Activated naive CD4-positive, alpha-beta T cell treated with anti-CD3 and anti-CD28 coated beads, Interleukin-2, amount 50 U/mL, for 72 hours (primary cell): Measurements from ENCODE around the gene HLTF. TPM values are rescaled to one million over a fixed set of nuclear protein-coding genes. Genes with fewer than 3 reads are reported as not detected.
"Not testable (repeated sequence)": the region's sequence is repeated elsewhere in the genome, so short reads cannot be mapped to it uniquely, and the experiment has no call there.

Experiments used
- ATAC-seq, 2 donors: fragments of 150-1000 bp; cut with Tn5 transposase; 2 replicates each; pipeline ENCODE4 v1.10.0; 2021; ENCODE audit warnings: mild to moderate bottlenecking in 2 of 2, moderate library complexity in 2 of 2
- DNase-seq, 2 donors: peaks; one replicate each; pipeline ENCODE4 v3.0.0; 2021 to 2022; ENCODE audit warnings: low spot score in 2 of 2
- H3K27ac Mint-ChIP-seq, 2 donors: one replicate each; pipeline ENCODE4 v1.8.0; 2022; ENCODE audit warnings: mild to moderate bottlenecking in 2 of 2, mixed read lengths in 2 of 2
- H3K36me3 Mint-ChIP-seq, 2 donors: one replicate each; pipeline ENCODE4 v1.8.0; 2022; ENCODE audit warnings: mixed read lengths in 2 of 2
- H3K9me3 Mint-ChIP-seq, 2 donors: one replicate each; pipeline ENCODE4 v1.8.0; 2022; ENCODE audit warnings: mixed read lengths in 2 of 2
- total RNA-seq, 2 donors: library from RNA; stranded (reverse); gene quantifications; one replicate each; pipeline ENCODE4 v1.2.3, GENCODE V29; 2022

Gene HLTF
- total RNA-seq = 10 to 100 TPM; 24.9 to 35.8 TPM

DNA sequence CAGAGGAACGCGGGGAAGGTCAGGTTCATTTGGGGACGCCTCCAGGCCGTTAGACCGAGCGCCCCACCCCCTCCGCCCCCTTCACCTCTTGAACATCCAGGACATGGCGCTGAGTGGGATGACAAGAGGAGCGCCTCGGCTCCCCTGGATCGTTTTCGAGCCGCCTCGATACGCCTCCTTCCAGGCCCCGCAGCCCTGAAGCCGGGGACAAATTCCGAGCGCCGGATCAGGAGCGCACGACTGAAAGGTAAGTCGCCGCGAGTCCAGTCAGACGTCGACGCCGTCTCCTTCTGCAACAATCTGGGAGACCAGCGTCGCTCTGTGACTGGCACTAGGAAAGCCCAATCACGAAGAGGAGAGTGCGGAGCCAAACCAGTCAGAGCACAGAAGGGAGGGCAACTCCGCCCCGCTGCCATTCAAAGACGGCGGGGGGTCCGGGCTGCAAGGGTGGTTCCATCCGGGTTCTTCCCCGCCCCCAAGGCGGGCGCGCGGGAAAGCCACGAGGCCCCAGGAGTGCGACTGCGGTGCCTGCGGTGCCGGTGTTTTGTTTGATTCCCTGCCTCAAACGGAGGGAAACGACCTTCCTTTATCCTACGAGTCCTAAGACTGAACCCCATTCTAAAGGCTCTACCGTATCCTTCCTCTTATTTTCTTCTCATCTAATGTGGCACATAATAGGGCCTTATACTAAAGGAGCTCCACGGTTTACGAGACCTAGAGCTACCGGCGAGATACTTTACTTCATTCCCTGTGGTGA, at the start of gene HLTF:
Gene HLTF, minus strand, starts transcription at position 302 of the 757 bp plus-strand sequence. Its CDS starts 197 bp downstream, at position 105.
- DNase-seq = peak; percentile 87 to 90
- Mint-ChIP-seq H3K27ac (peak within 1 kb of the TSS; percentile 22 to 84), H3K36me3 (peaks cover 18 to 20% of the 10 kb centered on the region in 2 donors), H3K9me3 (peaks cover 0 to 4% of the 10 kb centered on the region in 2 donors)
- ATAC-seq = peak; percentile 99

DNA sequence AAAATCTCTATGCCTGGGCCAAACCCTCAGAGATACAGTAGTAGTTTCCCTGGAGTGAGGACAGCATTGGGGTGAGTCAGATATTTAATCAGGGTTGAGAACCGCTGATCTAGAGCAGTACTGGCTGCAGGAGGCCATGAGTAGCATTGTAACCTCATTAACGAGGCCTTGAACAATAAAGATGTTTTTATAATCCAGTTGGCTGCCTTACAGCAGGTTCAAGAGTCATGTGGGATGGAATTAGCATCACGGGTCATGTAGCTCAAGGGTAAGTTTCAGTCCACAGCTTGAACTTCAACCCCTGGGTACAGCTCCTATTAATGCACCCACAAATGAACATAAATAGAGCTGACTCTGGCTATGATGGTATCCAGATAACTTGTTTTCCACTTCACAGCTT, 48.2 kb upstream of the HLTF start:
- peaks cover 20 to 22% of the 10 kb centered on the region in 2 donors for H3K36me3 Mint-ChIP-seq
- DNase-seq (no peak), ATAC-seq (no peak)
- H3K27ac Mint-ChIP-seq = no peak overlapping the region
- no peaks in the 10 kb centered on the region for H3K9me3 Mint-ChIP-seq

DNA sequence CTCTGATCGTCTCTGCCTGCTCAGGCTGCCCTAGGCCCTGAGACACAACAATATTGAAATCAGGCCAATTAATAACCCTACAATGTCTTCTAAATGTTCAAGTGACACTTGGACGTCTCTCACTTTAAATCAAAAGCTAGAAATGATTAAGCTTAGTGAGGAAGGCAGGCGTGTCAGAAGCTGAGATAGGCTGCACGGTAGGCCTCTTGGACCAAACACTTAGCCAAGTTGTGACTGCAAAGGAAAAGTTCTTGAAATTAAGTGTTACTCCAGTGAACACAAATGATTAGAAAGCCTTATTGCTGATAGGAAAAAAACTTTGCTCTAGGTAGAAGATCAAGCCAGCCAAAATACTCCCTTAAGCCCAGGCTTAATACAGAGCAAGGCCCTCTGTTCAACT, 45.3 kb upstream of the HLTF start:
- no peak for DNase-seq
- no peaks in the 10 kb centered on the region for H3K9me3 Mint-ChIP-seq
- ATAC-seq = no peak
- H3K36me3 Mint-ChIP-seq = peaks cover 20 to 22% of the 10 kb centered on the region in 2 donors
- no peak overlapping the region for H3K27ac Mint-ChIP-seq

GRCh38 chr3:149129326-149130205, 43.2 kb upstream of the HLTF start, which contains the start of gene HPS3:
TSS of gene HPS3 (plus strand) at chr3:149129638. CDS start at chr3:149129724, 86 bp downstream.
- ATAC-seq (peak; percentile 94 to 95), DNase-seq (peak; percentile 82 to 90)
- Mint-ChIP-seq H3K36me3 (peaks cover 20 to 22% of the 10 kb centered on the region in 2 donors), H3K27ac (peak within 1 kb of the TSS; percentile 83 to 85), H3K9me3 (no peaks in the 10 kb centered on the region)

GRCh38 chr3:149128821-149129220, 42.5 kb upstream of the HLTF start:
- no peak for DNase-seq
- ATAC-seq = no peak

GRCh38 chr3:149122721-149123578, 36.6 kb upstream of the HLTF start:
- Mint-ChIP-seq H3K36me3 (no peaks in the 10 kb centered on the region), H3K9me3 (no peaks in the 10 kb centered on the region), H3K27ac (no peak overlapping the region)
- DNase-seq (no peak), ATAC-seq (no peak)

More at GRCh38 chr3:149128821-149129220, 42.5 kb upstream of the HLTF start:
- H3K36me3 Mint-ChIP-seq = peaks cover 20 to 22% of the 10 kb centered on the region in 2 donors
- peak overlapping the region in 1 of 2 donors; percentile 83 for H3K27ac Mint-ChIP-seq
- no peaks in the 10 kb centered on the region for H3K9me3 Mint-ChIP-seq

GRCh38 chr3:149120051-149120972, 34.0 kb upstream of the HLTF start:
- Mint-ChIP-seq H3K27ac (no peak overlapping the region), H3K9me3 (no peaks in the 10 kb centered on the region), H3K36me3 (no peaks in the 10 kb centered on the region)
- peak; percentile 73 to 74 for ATAC-seq
- DNase-seq = no peak

- ATAC-seq = no peak
Observed at GRCh38 chr3:149119466-149119865, 33.1 kb upstream of the HLTF start.

DNA sequence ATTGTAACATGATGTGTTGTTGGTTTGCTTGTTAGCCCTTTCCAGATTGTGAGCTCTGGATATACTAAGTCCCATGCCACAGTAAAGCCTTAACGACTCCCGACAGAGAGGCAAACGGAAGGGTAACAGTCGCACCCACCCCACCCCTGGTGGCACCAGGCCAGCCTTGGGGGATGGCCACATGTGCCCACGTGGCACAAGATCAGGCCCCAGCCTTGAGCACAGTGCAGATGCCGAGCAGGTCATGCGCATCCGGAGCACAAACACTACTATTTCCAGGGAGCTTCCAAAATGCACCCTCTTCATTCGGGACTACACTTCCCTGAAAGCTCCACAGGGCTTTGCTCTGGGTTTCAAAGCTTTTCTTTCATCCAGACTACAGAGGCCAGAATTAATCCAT, 32.4 kb upstream of the HLTF start:
- no peaks in the 10 kb centered on the region for H3K36me3 Mint-ChIP-seq
- no peak for ATAC-seq

More at GRCh38 chr3:149119466-149119865, 33.1 kb upstream of the HLTF start:
- no peak for DNase-seq
- no peaks in the 10 kb centered on the region for H3K9me3 Mint-ChIP-seq
- no peaks in the 10 kb centered on the region for H3K36me3 Mint-ChIP-seq
- H3K27ac Mint-ChIP-seq = no peak overlapping the region

DNA sequence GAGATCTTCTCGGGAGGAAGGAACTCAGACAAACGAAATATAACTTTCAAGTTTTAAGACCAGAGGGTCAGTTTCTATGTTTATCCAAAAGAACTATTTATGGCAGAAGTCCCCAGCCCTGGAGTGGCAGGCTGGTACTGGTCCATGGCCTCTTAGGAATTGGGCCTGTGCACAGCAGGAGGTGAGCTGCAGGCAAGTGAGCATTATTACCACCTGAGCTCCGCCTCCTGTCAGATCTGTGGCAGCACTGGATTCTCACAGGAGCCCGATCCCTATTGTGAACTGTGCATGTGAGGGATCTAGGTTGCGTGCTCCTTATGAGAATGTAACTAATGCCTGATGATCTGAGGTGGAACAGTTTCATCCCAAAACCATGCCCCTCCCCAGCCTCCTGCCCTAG, 28.8 kb upstream of the HLTF start:
- peaks cover 0 to 1% of the 10 kb centered on the region in 2 donors for H3K9me3 Mint-ChIP-seq
- ATAC-seq (no peak), DNase-seq (no peak)
- H3K27ac Mint-ChIP-seq = no peak overlapping the region
- H3K36me3 Mint-ChIP-seq = no peaks in the 10 kb centered on the region

More for the DNA sequence above, 32.4 kb upstream of the HLTF start:
- no peak for DNase-seq
- H3K27ac Mint-ChIP-seq = no peak overlapping the region
- no peaks in the 10 kb centered on the region for H3K9me3 Mint-ChIP-seq

DNA sequence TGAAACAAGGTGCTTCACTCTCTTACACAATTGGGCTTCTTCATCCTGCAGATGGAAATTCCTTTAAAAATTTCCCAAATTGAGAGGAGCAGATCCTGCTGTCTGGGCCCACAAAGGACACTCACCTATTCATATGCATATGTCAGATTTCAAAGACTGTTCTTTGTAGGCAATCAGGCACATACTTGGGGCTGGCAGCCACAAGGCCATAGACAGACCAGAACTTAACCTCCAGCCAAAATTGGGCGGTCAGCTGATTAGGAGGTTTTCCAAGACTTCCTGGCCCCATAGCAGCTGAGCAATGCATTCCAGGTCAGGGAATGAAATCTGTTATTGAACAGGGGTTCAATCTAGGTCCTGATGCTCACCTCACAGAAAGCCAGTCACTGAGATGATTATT, 28.1 kb upstream of the HLTF start:
- no peak for DNase-seq
- Mint-ChIP-seq H3K36me3 (no peaks in the 10 kb centered on the region), H3K9me3 (peaks cover 0 to 5% of the 10 kb centered on the region in 2 donors), H3K27ac (no peak overlapping the region)
- ATAC-seq = no peak

DNA sequence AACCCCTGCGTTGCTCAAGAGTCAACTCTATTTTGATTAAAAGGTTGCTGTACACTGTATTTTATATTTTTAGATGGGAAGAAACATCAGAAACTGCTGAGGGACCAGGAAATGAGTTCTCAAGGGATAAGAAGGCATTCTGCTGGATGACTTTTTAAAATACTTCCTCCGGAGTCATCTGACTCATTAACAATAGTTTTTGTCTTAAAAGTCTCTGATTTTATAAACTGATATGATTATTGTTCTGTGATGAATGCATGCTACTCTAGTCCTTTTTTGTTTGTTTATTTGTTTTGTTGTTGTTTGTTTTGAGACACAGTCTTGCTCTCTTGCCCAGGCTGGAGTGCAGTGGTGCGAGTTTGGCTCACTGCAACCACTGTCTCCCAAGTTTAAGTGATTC, 18.2 kb upstream of the HLTF start:
- Mint-ChIP-seq H3K9me3 (peaks cover 0 to 4% of the 10 kb centered on the region in 2 donors), H3K27ac (no peak overlapping the region), H3K36me3 (no peaks in the 10 kb centered on the region)
- ATAC-seq = no peak
- DNase-seq = no peak

- no peaks in the 10 kb centered on the region for H3K36me3 Mint-ChIP-seq
- no peak for ATAC-seq
- H3K27ac Mint-ChIP-seq = no peak overlapping the region
- DNase-seq = no peak
- no peaks in the 10 kb centered on the region for H3K9me3 Mint-ChIP-seq
Observed at GRCh38 chr3:149101641-149102040, 15.3 kb upstream of the HLTF start.

- no peak overlapping the region for H3K27ac Mint-ChIP-seq
- no peaks in the 10 kb centered on the region for H3K9me3 Mint-ChIP-seq
- DNase-seq (no peak), ATAC-seq (no peak)
- no peaks in the 10 kb centered on the region for H3K36me3 Mint-ChIP-seq
Observed at GRCh38 chr3:149101154-149101553, 14.8 kb upstream of the HLTF start.

DNA sequence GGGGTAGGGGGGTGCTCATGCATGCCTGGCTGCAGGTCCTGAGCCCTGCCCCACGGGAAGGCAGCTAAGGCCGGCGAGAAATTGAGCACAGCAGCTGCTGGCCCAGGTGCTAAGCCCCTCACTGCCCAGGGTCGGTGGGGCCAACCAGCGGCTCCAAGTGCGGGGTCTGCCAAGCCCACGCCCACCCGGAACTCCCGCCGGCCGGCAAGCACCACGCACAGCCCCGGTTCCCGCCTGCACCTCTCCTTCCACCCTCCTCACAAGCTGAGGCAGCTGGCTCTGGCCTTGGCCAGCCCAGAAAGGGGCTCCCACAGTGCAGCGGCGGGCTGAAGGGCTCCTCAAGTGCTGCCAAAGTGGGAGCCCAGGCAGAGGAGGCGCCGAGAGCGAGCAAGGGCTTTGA, 11.7 kb upstream of the HLTF start:
- not testable (repeated sequence) for H3K27ac Mint-ChIP-seq, DNase-seq, H3K9me3 Mint-ChIP-seq, H3K36me3 Mint-ChIP-seq, ATAC-seq
